ENCODE measurements around the gene PEAK1.

- no peak for TF ChIP-seq POLR2A (IDR thresholded peaks at IDR 0.05; ENCODE audit: low read length)
- TF ChIP-seq GATA1 (IDR thresholded peaks at IDR 0.05; ENCODE audit: low read depth, low read length): no peak
Observed at GRCh38 chr15:77329202-77329601, 90.7 kb downstream of the PEAK1 start.

Data from erythroblast (primary cell).